H9 (cell line): ENCODE measurements around the gene SETD1A. TPM values are rescaled to one million over a fixed set of nuclear protein-coding genes. Genes with fewer than 3 reads are reported as not detected.

Experiments
- DNase-seq: peaks from one replicate; pipeline ENCODE4 v3.0.0-alpha.2; 2017
- H2AFZ ChIP-seq: one replicate; pipeline ENCODE4 v1.6.1; 2013; ENCODE audit warnings: mild to moderate bottlenecking, low read length, control low read depth, moderate library complexity
- H2AK5ac ChIP-seq: 2 replicates; pipeline ENCODE4 v1.6.1; 2013; ENCODE audit warnings: low read length, control low read depth, mixed read lengths; ENCODE audit not compliant: insufficient read length
- H2BK120ac ChIP-seq: one replicate; pipeline ENCODE4 v1.6.1; 2013; ENCODE audit warnings: low read depth, mild to moderate bottlenecking, low read length, control low read depth, inconsistent platforms; ENCODE audit not compliant: poor library complexity, severe bottlenecking
- H2BK12ac ChIP-seq: 2 replicates; pipeline ENCODE4 v1.6.1; 2013; ENCODE audit warnings: low read length, control low read depth, mixed read lengths, low read depth; ENCODE audit not compliant: insufficient read length
- H2BK15ac ChIP-seq: 2 replicates; pipeline ENCODE4 v1.6.1; 2013; ENCODE audit warnings: low read depth, low read length, control low read depth
- H2BK20ac ChIP-seq: one replicate; pipeline ENCODE4 v1.6.1; 2013; ENCODE audit warnings: low read depth, mild to moderate bottlenecking, low read length, control low read depth, inconsistent platforms; ENCODE audit not compliant: poor library complexity, severe bottlenecking
- H2BK5ac ChIP-seq: 2 replicates; pipeline ENCODE4 v1.6.1; 2013; ENCODE audit warnings: low read length, control low read depth, mixed read lengths; ENCODE audit not compliant: insufficient read length
- H3K14ac ChIP-seq: 2 replicates; pipeline ENCODE4 v1.6.1; 2013; ENCODE audit warnings: low read length, control low read depth; ENCODE audit not compliant: insufficient read depth
- H3K18ac ChIP-seq: 2 replicates; pipeline ENCODE4 v1.6.1; 2013; ENCODE audit warnings: low read depth, mild to moderate bottlenecking, mixed read lengths, low read length, control low read depth; ENCODE audit not compliant: insufficient read length
- H3K23ac ChIP-seq: 2 replicates; pipeline ENCODE4 v1.6.1; 2013; ENCODE audit warnings: low read length, control low read depth, mixed read lengths, low read depth; ENCODE audit not compliant: insufficient read length
- H3K23me2 ChIP-seq: 2 replicates; pipeline ENCODE4 v1.6.1; 2013; ENCODE audit warnings: low read depth, mild to moderate bottlenecking, mixed read lengths, low read length, control low read depth; ENCODE audit not compliant: insufficient read length, poor library complexity, severe bottlenecking
- H3K27ac ChIP-seq: 2 replicates; pipeline ENCODE4 v1.5.1; 2013; ENCODE audit warnings: low read length, control low read depth, mixed read lengths, low read depth; ENCODE audit not compliant: insufficient read length
- H3K27me3 ChIP-seq: 2 replicates; pipeline ENCODE4 v1.6.1; 2013; ENCODE audit warnings: low read length, control low read depth, inconsistent platforms; ENCODE audit not compliant: insufficient read depth
- H3K4ac ChIP-seq: 2 replicates; pipeline ENCODE4 v1.6.1; 2013; ENCODE audit warnings: low read depth, mild to moderate bottlenecking, control low read depth, inconsistent platforms, low read length, moderate library complexity
- H3K4me1 ChIP-seq: 2 replicates; pipeline ENCODE4 v1.6.1; 2013; ENCODE audit warnings: low read length, control low read depth, inconsistent platforms; ENCODE audit not compliant: insufficient read depth
- H3K4me2 ChIP-seq: 2 replicates; pipeline ENCODE4 v1.6.1; 2013; ENCODE audit warnings: low read length, control low read depth, mixed read lengths; ENCODE audit not compliant: insufficient read length, insufficient read depth
- H3K56ac ChIP-seq: 2 replicates; pipeline ENCODE4 v1.6.1; 2013; ENCODE audit warnings: low read depth, mild to moderate bottlenecking, mixed read lengths, low read length, control low read depth; ENCODE audit not compliant: insufficient read length
- H3K79me1 ChIP-seq: 2 replicates; pipeline ENCODE4 v1.6.1; 2013; ENCODE audit warnings: low read depth, mild to moderate bottlenecking, moderate library complexity, low read length, control low read depth, inconsistent platforms; ENCODE audit not compliant: insufficient read depth, poor library complexity, severe bottlenecking
- H3K79me2 ChIP-seq: 2 replicates; pipeline ENCODE4 v1.6.1; 2013; ENCODE audit warnings: low read length, control low read depth, inconsistent platforms; ENCODE audit not compliant: insufficient read depth
- H3K9ac ChIP-seq: 2 replicates; pipeline ENCODE4 v1.6.1; 2013; ENCODE audit warnings: low read length, control low read depth, mixed read lengths; ENCODE audit not compliant: insufficient read length; ENCODE audit errors: extremely low read depth
- H3K9me3 ChIP-seq: one replicate; pipeline ENCODE4 v1.6.1; 2013; ENCODE audit warnings: low read depth, low read length, inconsistent platforms; ENCODE audit not compliant: control insufficient read depth
- H3T11ph ChIP-seq: one replicate; pipeline ENCODE4 v1.6.1; 2013; ENCODE audit warnings: mild to moderate bottlenecking, low read length, control low read depth, inconsistent platforms
- H4K20me1 ChIP-seq: one replicate; pipeline ENCODE4 v1.6.1; 2013; ENCODE audit not compliant: control insufficient read depth, insufficient read length, insufficient read depth
- H4K5ac ChIP-seq: 2 replicates; pipeline ENCODE4 v1.6.1; 2013; ENCODE audit warnings: low read depth, mild to moderate bottlenecking, mixed read lengths, low read length, control low read depth; ENCODE audit not compliant: insufficient read length
- H4K8ac ChIP-seq: replicated peaks from 2 replicates; pipeline ENCODE4 v1.6.1; 2013; ENCODE audit warnings: low read length, control low read depth, mixed read lengths, low read depth; ENCODE audit not compliant: insufficient read length
- H4K91ac ChIP-seq: 2 replicates; pipeline ENCODE4 v1.6.1; 2013; ENCODE audit warnings: low read depth, mild to moderate bottlenecking, moderate library complexity, mixed read lengths, low read length, control low read depth; ENCODE audit not compliant: insufficient read length
- H3K27ac Mint-ChIP-seq, 3 experiments: 2 replicates in 2 of 3; 3 replicates in 1 of 3; pipeline ENCODE4 v1.8.0; 2020 to 2021; ENCODE audit warnings: mixed read lengths in 3 of 3, mild to moderate bottlenecking in 1 of 3, moderate library complexity in 1 of 3
- H3K27me3 Mint-ChIP-seq: 2 replicates; pipeline ENCODE4 v1.8.0; 2021; ENCODE audit warnings: low read depth, mild to moderate bottlenecking, moderate library complexity, mixed read lengths
- H3K36me3 Mint-ChIP-seq, 3 experiments: 2 replicates in 2 of 3; 3 replicates in 1 of 3; pipeline ENCODE4 v1.8.0; 2020 to 2021; ENCODE audit warnings: low read depth in 3 of 3, mixed read lengths in 3 of 3; ENCODE audit not compliant: insufficient read depth in 1 of 3
- H3K4me1 Mint-ChIP-seq, 2 experiments: 2 replicates each; pipeline ENCODE4 v1.8.0; 2020; ENCODE audit warnings: mixed read lengths in 2 of 2
- H3K4me3 Mint-ChIP-seq, 2 experiments: 2 replicates in 1 of 2; 3 replicates in 1 of 2; pipeline ENCODE4 v1.8.0; 2020 to 2021; ENCODE audit warnings: mild to moderate bottlenecking in 2 of 2, mixed read lengths in 2 of 2, moderate library complexity in 1 of 2
- H3K9me3 Mint-ChIP-seq, 2 experiments: 2 replicates in 1 of 2; 3 replicates in 1 of 2; pipeline ENCODE4 v1.8.0; 2020; ENCODE audit warnings: mild to moderate bottlenecking in 2 of 2, mixed read lengths in 2 of 2, moderate library complexity in 1 of 2
- WGBS: extraction: QIAGEN DNeasy Blood & Tissue Kit; methylation state at CpG from one replicate; pipeline ENCODE4 v1.1.7; 2013; ENCODE audit warnings: missing lambda C conversion rate, low lambda C conversion rate, mixed read lengths; ENCODE audit not compliant: insufficient read length; ENCODE audit errors: extremely low coverage; 5-methylcytosine and 5-hydroxymethylcytosine counted together
- total RNA-seq: library from RNA; stranded (reverse); gene quantifications from 2 replicates; pipeline ENCODE4 v1.2.1, GENCODE V29; 2021
- TF ChIP-seq, protein P1 (sequence below): fragments of 200-600 bp; sonication (generic); conservative IDR thresholded peaks from 3 replicates; pipeline ENCODE4 v1.8.0; 2021; ENCODE audit warnings: antibody characterized with exemption, mild to moderate bottlenecking

Gene SETD1A
- total RNA-seq, 1 experiment from 2014 or later = 36.9 TPM

DNA sequence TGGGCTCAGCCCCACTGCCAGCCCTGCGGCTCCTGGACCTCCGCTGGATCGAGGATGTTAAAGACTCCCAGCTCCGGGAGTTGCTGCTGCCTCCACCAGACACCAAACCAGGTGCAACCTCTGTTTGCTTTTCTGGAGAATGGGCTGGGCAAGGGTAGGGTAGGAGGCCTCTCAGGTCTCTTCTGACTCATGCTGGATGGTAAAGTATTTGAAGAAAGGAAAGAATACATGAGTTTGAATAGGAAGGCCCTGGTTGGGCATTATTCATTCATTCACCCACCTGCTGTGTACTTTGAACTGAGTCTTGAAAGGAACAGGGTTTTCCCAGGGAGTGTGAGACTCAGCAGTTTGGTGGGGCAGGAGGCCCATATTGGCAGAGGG lies 15.1 kb upstream of the SETD1A start:
- no peaks in the 10 kb centered on the region for H3K23me2 ChIP-seq
- no peak overlapping the region for H3K14ac ChIP-seq
- no peak overlapping the region for H2BK5ac ChIP-seq
- H2BK120ac ChIP-seq = no peak overlapping the region
- H3K27me3 Mint-ChIP-seq = no peaks in the 10 kb centered on the region
- H3K56ac ChIP-seq = no peak overlapping the region
- H3K18ac ChIP-seq = no peak overlapping the region
- H3K23ac ChIP-seq = no peak overlapping the region
- H3K4ac ChIP-seq = no peak overlapping the region
- H2BK15ac ChIP-seq = no peak overlapping the region
- H3K79me1 ChIP-seq = no peaks in the 10 kb centered on the region
- no peak overlapping the region for H4K8ac ChIP-seq
- H3K4me3 Mint-ChIP-seq = no peak overlapping the region
- no peaks in the 10 kb centered on the region; a peak in 1 of 5 replicates for H3K9me3 Mint-ChIP-seq
- no peak for DNase-seq
- no peak overlapping the region for H2BK12ac ChIP-seq
- H3K4me1 Mint-ChIP-seq = peaks cover 17 to 27% of the 10 kb centered on the region in 2 experiments
- no peak overlapping the region for H3T11ph ChIP-seq
- no peak overlapping the region for H2AK5ac ChIP-seq
- H4K5ac ChIP-seq = no peak overlapping the region
- H3K27ac ChIP-seq = no peak overlapping the region
- H2BK20ac ChIP-seq = no peak overlapping the region
- no peaks in the 10 kb centered on the region for H4K20me1 ChIP-seq
- no CpG with 5 or more reads among the region's 4 CpGs for WGBS
- H3K4me1 ChIP-seq = peaks cover 2% of the 10 kb centered on the region; the same call in 1 of the 2 replicates
- H3K27ac Mint-ChIP-seq = no peak overlapping the region
- no peak overlapping the region for H3K4me2 ChIP-seq
- TF ChIP-seq, protein P1, sequence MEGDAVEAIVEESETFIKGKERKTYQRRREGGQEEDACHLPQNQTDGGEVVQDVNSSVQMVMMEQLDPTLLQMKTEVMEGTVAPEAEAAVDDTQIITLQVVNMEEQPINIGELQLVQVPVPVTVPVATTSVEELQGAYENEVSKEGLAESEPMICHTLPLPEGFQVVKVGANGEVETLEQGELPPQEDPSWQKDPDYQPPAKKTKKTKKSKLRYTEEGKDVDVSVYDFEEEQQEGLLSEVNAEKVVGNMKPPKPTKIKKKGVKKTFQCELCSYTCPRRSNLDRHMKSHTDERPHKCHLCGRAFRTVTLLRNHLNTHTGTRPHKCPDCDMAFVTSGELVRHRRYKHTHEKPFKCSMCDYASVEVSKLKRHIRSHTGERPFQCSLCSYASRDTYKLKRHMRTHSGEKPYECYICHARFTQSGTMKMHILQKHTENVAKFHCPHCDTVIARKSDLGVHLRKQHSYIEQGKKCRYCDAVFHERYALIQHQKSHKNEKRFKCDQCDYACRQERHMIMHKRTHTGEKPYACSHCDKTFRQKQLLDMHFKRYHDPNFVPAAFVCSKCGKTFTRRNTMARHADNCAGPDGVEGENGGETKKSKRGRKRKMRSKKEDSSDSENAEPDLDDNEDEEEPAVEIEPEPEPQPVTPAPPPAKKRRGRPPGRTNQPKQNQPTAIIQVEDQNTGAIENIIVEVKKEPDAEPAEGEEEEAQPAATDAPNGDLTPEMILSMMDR = no peak
- no peak overlapping the region for H2AFZ ChIP-seq
- peaks cover 31 to 68% (median 50%) of the 10 kb centered on the region in 3 experiments; a peak in 6 of 7 replicates for H3K36me3 Mint-ChIP-seq
- H3K9me3 ChIP-seq = no peaks in the 10 kb centered on the region
- no peaks in the 10 kb centered on the region for H3K27me3 ChIP-seq
- no peak overlapping the region for H4K91ac ChIP-seq
- H3K9ac ChIP-seq = no peak overlapping the region
- no peaks in the 10 kb centered on the region for H3K79me2 ChIP-seq
